K562 (cell line): ENCODE data around the gene ADAP1. TPM values are rescaled to one million over a fixed set of nuclear protein-coding genes. Genes with fewer than 3 reads are reported as not detected.
A peak's percentile ranks its signal among the peaks of the same experiment; 100 is the strongest.

Experiments used
- ATAC-seq: fragments of 200-7000 bp; cut with Tn5 transposase; 3 replicates; pipeline ENCODE4 v1.9.1; 2020; ENCODE audit warnings: moderate library complexity
- BruUV-seq: library from RNA; stranded (reverse); fragments of 400-500 nt; replicated peaks from 2 replicates; lab custom pipeline; 2021; lab: Mats Ljungman, UMichigan
- CTCF ChIA-PET: fragments of 300-600 bp; formaldehyde crosslinking; extraction: SDS; loops from one replicate; lab custom pipeline; 2021; ENCODE audit warnings: low intra/inter-chr PET ratio; lab: Yijun Ruan, JAX
- POLR2A ChIA-PET: fragments of 300-600, 350-650 bp; sonication (Branson Sonifier 250); formaldehyde crosslinking; extraction: SDS; loops from one replicate; lab custom pipeline; 2021; ENCODE audit warnings: antibody characterized with exemption, inconsistent platforms; lab: Yijun Ruan, JAX
- DNase-seq, 4 experiments: peaks; one replicate each; pipeline versions ENCODE4 v3.0.0 to v3.0.0-alpha.2; 2011 to 2018; ENCODE audit warnings: low spot score in 3 of 4, mixed read lengths in 3 of 4; ENCODE audit errors: extremely low read depth in 1 of 4
- FAIRE-seq: peaks from 2 replicates; lab custom pipeline; 2011; peaks lifted over from hg19 to GRCh38; lab: Jason Lieb, UNC
- H2AFZ ChIP-seq: 2 replicates; pipeline ENCODE4 v1.6.0; 2011; ENCODE audit warnings: low read depth, low read length, control low read depth, inconsistent platforms
- H3K27ac ChIP-seq: fragments of 200-600 bp; 3 replicates; pipeline ENCODE4 v1.8.0; 2011; ENCODE audit warnings: low read depth, mild to moderate bottlenecking, control low read depth, inconsistent platforms, low read length, moderate library complexity, mixed read lengths; ENCODE audit errors: extremely low read depth
- H3K27me3 ChIP-seq, 2 experiments: fragments of 300-600 bp in 1 of 2; 2 replicates in 1 of 2; 3 replicates in 1 of 2; pipeline versions ENCODE4 v1.6.0 to v1.8.0; 2011; ENCODE audit warnings: inconsistent platforms in 2 of 2, low read length in 2 of 2, mild to moderate bottlenecking in 1 of 2, mixed read lengths in 1 of 2, moderate library complexity in 1 of 2; ENCODE audit not compliant: control insufficient read depth in 2 of 2, insufficient read depth in 2 of 2
- H3K36me3 ChIP-seq: fragments of 300-600 bp; 3 replicates; pipeline ENCODE4 v1.8.0; 2011; ENCODE audit warnings: mild to moderate bottlenecking, low read length, inconsistent platforms; ENCODE audit not compliant: control insufficient read depth, insufficient read depth
- H3K4me1 ChIP-seq, 2 experiments: fragments of 200-600 bp in 1 of 2; replicated peaks in 1 of 2; 2 replicates in 1 of 2; 3 replicates in 1 of 2; pipeline versions ENCODE4 v1.5.1 to v1.8.0; 2011; ENCODE audit warnings: inconsistent platforms in 2 of 2, low read length in 2 of 2, mild to moderate bottlenecking in 1 of 2, mixed read lengths in 1 of 2, moderate library complexity in 1 of 2; ENCODE audit not compliant: control insufficient read depth in 2 of 2, insufficient read depth in 2 of 2
- H3K4me2 ChIP-seq: 2 replicates; pipeline ENCODE4 v1.6.1; 2011; ENCODE audit warnings: low read length, control low read depth, inconsistent platforms, mixed read lengths; ENCODE audit not compliant: insufficient read depth
- H3K4me3 ChIP-seq: fragments of 200-600 bp; sonication (generic), shearing (Covaris generic); 2 replicates; pipeline ENCODE4 v1.5.1; 2016; ENCODE audit warnings: control low read depth, inconsistent platforms
- H3K79me2 ChIP-seq: fragments of 200-600 bp; 3 replicates; pipeline ENCODE4 v1.8.0; 2011; ENCODE audit warnings: low read length, inconsistent platforms; ENCODE audit not compliant: control insufficient read depth, insufficient read depth
- H3K9ac ChIP-seq, 2 experiments: 2 replicates each; pipeline versions ENCODE4 v1.6.0 to v1.6.1; 2011; ENCODE audit warnings: low read depth in 2 of 2, low read length in 2 of 2, control low read depth in 1 of 2, inconsistent platforms in 1 of 2, mild to moderate bottlenecking in 1 of 2, mixed read lengths in 1 of 2; ENCODE audit not compliant: insufficient read depth in 1 of 2
- H3K9me1 ChIP-seq: one replicate; pipeline ENCODE4 v1.6.0; 2011; ENCODE audit warnings: inconsistent platforms, mild to moderate bottlenecking, low read length, moderate library complexity; ENCODE audit not compliant: control insufficient read depth, insufficient read depth
- H3K9me3 ChIP-seq: replicated peaks from 2 replicates; pipeline ENCODE4 v1.5.1; 2011; ENCODE audit warnings: low read depth, low read length, inconsistent platforms; ENCODE audit not compliant: control insufficient read depth, insufficient read depth
- H4K20me1 ChIP-seq: replicated peaks from 2 replicates; pipeline ENCODE4 v1.6.1; 2011; ENCODE audit warnings: low read length, inconsistent platforms, mixed read lengths; ENCODE audit not compliant: control insufficient read depth, insufficient read depth
- BACH1 ChIP-seq: fragments of 200-800 bp; sonication (Bioruptor generic); IDR thresholded peaks from 2 replicates; pipeline ENCODE4 v1.6.1; 2016; ENCODE audit warnings: missing genetic modification characterization, missing compliant biosample characterization
- GTF2A2 ChIP-seq: IDR thresholded peaks from 2 replicates; pipeline ENCODE4 v1.6.1; 2016; ENCODE audit warnings: mild to moderate bottlenecking, missing genetic modification characterization, missing compliant biosample characterization
- HMGN3 ChIP-seq: IDR thresholded peaks from 2 replicates; pipeline ENCODE4 v1.6.1; 2011; ENCODE audit warnings: borderline replicate concordance, low read depth, mild to moderate bottlenecking, mixed read lengths, low read length; ENCODE audit not compliant: insufficient read length; ENCODE audit errors: extremely low read depth
- MBD2 ChIP-seq: sonication (generic); IDR thresholded peaks from 2 replicates; pipeline ENCODE4 v1.6.1; 2016; ENCODE audit warnings: low read depth, borderline replicate concordance
- PHTF2 ChIP-seq: fragments of 250-450 bp; sonication (Bioruptor Pico); IDR thresholded peaks from 2 replicates; pipeline ENCODE4 v1.5.0; 2021; ENCODE audit warnings: mild to moderate bottlenecking
- YY1 ChIP-seq, 3 experiments: IDR thresholded peaks; 2 replicates each; pipeline ENCODE4 v1.6.1; 2011; ENCODE audit warnings: low read length in 2 of 3, mild to moderate bottlenecking in 2 of 3, moderate library complexity in 2 of 3, borderline replicate concordance in 1 of 3, control low read depth in 1 of 3, low read depth in 1 of 3; ENCODE audit not compliant: insufficient read depth in 3 of 3, insufficient replicate concordance in 2 of 3, control insufficient read depth in 1 of 3, insufficient read length in 1 of 3; ENCODE audit errors: extremely low read depth in 1 of 3
- ZFP36 ChIP-seq: fragments of 150-350 bp; IDR thresholded peaks from 2 replicates; pipeline ENCODE4 v1.6.1; 2018; ENCODE audit warnings: low read length, low read depth; ENCODE audit not compliant: partially characterized antibody
- WGBS: fragments of 100-300 bp; shearing (Covaris generic); methylation state at CpG from one replicate; pipeline ENCODE4 v1.1.6; 2016; ENCODE audit warnings: low coverage, mixed read lengths; ENCODE audit not compliant: insufficient coverage; ENCODE audit errors: missing lambda C conversion rate; 5-methylcytosine and 5-hydroxymethylcytosine counted together
- in situ Hi-C: fragments of 300-500 bp; cut with MboI; formaldehyde crosslinking; loops from 4 replicates; pipeline ENCODE4 v1.15.0; 2018; ENCODE audit warnings: inconsistent platforms, mixed read lengths
- intact Hi-C: fragments of 100-400 bp; cut with micrococcal nuclease; formaldehyde crosslinking; loops from 2 replicates; pipeline ENCODE4 v1.14.2; 2022
- polyA plus RNA-seq, 8 experiments: library from polyadenylated mRNA; depleted of rRNA in 4 of 8; stranded (reverse) in 5 of 8; unstranded in 3 of 8; fragments of >200 nt; fragmentation: Nextera tagmentation in 2 of 8; fragmentation: Illumina TruSeq in 1 of 8; extraction: Ambion mirVana in 2 of 8; extraction: Trizol in 1 of 8; gene quantifications; 2 replicates each; pipeline versions ENCODE4 v1.2.1 to v1.2.3, GENCODE V29; 2011 to 2014; ENCODE audit warnings: inconsistent platforms in 1 of 8, missing spikeins in 1 of 8
- total RNA-seq, 7 experiments: library from RNA; depleted of rRNA in 6 of 7; stranded (reverse); fragments of >200 nt in 6 of 7; fragmentation: Illumina TruSeq in 2 of 7; extraction: Trizol in 2 of 7; gene quantifications; 2 replicates each; pipeline versions ENCODE4 v1.2.1 to v1.2.3, GENCODE V29; 2011 to 2021; ENCODE audit warnings: low replicate concordance in 1 of 7

The ADAP1 gene
- total and polyA plus RNA-seq, 9 of the 15 experiments (the other 6 are each of a cell fraction or from before 2014, with no cell fraction given), result 0.27 to 1.4 (median 0.52) TPM; not detected in 3

- intact Hi-C loops, result no loop called here
Measured at GRCh38 chr7:978416-979091, 24.1 kb upstream of the ADAP1 start.

GRCh38 chr7:978049-978346 lies 23.5 kb upstream of the ADAP1 start:
- no peak for FAIRE-seq
- Histone ChIP-seq H3K9me1 (no peaks in the 10 kb centered on the region), H3K4me2 (no peak overlapping the region), H4K20me1 (peaks cover 3% of the 10 kb centered on the region; the same call in 1 of the 2 replicates), H3K36me3 (peaks cover 8% of the 10 kb centered on the region; the same call in 2 of the 3 replicates), H2AFZ (no peak overlapping the region), H3K4me3 (no peak overlapping the region), H3K79me2 (peaks cover 24% of the 10 kb centered on the region), H3K27me3 (peaks cover 8 to 27% of the 10 kb centered on the region in 2 experiments; a peak in 3 of 5 replicates), H3K9ac (no peak overlapping the region), H3K9me3 (no peaks in the 10 kb centered on the region; the same call in 1 of the 2 replicates), H3K4me1 (peaks cover 5 to 36% of the 10 kb centered on the region in 2 experiments; a peak in 3 of 5 replicates), H3K27ac (no peak overlapping the region)
- ChIA-PET POLR2A (interaction anchor here (0.6 to 1.4 kb wide), 6 partner anchors 9 to 129 kb away, joined by 3 to 5 read pairs (median 4); no protein-coding TSS in a partner anchor), CTCF (no interaction called here)
- DNase-seq, result no peak
- BruUV-seq, result no TSS peak
- intact Hi-C loops (no loop called here), in situ Hi-C loops (loop anchor here (25.0 kb wide), 1 partner anchor 184 kb away; the partner anchor contains the start of gene ZFAND2A)
- ATAC-seq, result no peak
- WGBS, result 41% methylated on average over 6 of the region's 7 CpGs
- TF ChIP-seq ZFP36, result no peak
- no peak for TF ChIP-seq MBD2

More at GRCh38 chr7:978416-979091, 24.1 kb upstream of the ADAP1 start:
- Histone ChIP-seq H3K27me3 (peaks cover 8 to 28% of the 10 kb centered on the region in 2 experiments; a peak in 3 of 5 replicates), H3K9ac (no peak overlapping the region), H3K9me3 (no peaks in the 10 kb centered on the region; the same call in 1 of the 2 replicates), H3K9me1 (no peaks in the 10 kb centered on the region), H2AFZ (no peak overlapping the region), H3K79me2 (peaks cover 18% of the 10 kb centered on the region), H3K36me3 (peaks cover 3% of the 10 kb centered on the region; the same call in 1 of the 3 replicates), H3K4me3 (no peak overlapping the region), H3K4me2 (no peak overlapping the region), H3K4me1 (peaks cover 2 to 41% of the 10 kb centered on the region in 2 experiments; a peak in 3 of 5 replicates), H3K27ac (no peak overlapping the region), H4K20me1 (peaks cover 3% of the 10 kb centered on the region; the same call in 1 of the 2 replicates)
- TF ChIP-seq HMGN3 (no peak), BACH1 (tag) (no peak), YY1 (IDR thresholded peaks at IDR 0.05; ENCODE audit: borderline replicate concordance in 1 of 3, control insufficient read depth in 1 of 3, extremely low read depth in 1 of 3, insufficient read depth in 3 of 3, insufficient read length in 1 of 3, insufficient replicate concordance in 2 of 3, low read depth in 1 of 3, low read length in 2 of 3) (peak in 1 of 3 experiments; percentile 53), GTF2A2 (no peak), PHTF2 (CRISPR knock-in tag) (no peak)
- CTCF ChIA-PET, result no interaction called here
- WGBS, result 13% methylated on average over 23 of the region's 24 CpGs
- ATAC-seq (no peak), FAIRE-seq (no peak), DNase-seq (no peak)
- no TSS peak for BruUV-seq
- in situ Hi-C loops, result loop anchor here (25.0 kb wide), 1 partner anchor 184 kb away; the partner anchor contains the start of gene ZFAND2A
- POLR2A ChIA-PET, result interaction anchor here (0.8 to 1.4 kb wide), 8 partner anchors 8 to 147 kb away, joined by 3 to 5 read pairs (median 4); partner anchors contain the start of gene SUN1
